ENCODE measurements around the gene ARHGAP15.

ARHGAP15 gene

DNA sequence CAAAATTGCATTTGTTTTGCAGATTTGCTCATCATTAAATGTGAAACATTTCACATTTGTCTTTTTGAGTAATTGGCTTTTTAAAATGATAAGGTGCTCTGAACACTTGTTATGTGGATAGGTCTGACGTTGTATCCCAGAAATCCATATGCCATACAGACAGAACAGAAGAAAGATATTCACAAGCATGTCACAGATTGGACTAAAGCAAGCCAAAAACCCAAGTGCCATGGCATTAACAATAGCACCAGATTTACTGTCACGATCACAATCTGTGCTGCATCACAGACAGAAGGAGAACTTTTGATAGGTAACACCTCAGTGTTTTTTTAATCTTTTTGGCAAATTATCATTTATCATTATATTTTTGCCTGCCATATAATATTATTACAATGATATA, 272.6 kb downstream of the ARHGAP15 start:
- DNase-seq, result no peak

DNA sequence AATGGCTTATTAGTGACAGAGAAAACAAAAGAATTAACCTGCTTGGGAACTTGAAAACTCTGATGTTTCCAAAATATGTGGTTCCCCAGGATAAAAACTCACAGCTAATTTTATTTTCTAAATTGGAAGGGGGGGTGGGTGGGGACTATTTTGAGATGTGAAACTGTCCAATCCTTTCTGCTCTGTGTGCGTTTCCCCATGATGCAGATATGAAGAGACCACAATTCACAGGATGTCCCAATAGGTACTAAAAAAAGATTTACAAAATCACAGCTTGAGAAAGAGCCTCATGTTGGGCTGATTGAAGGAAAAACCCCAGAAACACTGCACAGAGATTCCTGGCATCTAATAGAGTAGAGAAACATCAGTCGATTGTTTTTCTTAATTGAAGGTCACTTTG, 273.2 kb downstream of the ARHGAP15 start:
- no peak for DNase-seq

DNA sequence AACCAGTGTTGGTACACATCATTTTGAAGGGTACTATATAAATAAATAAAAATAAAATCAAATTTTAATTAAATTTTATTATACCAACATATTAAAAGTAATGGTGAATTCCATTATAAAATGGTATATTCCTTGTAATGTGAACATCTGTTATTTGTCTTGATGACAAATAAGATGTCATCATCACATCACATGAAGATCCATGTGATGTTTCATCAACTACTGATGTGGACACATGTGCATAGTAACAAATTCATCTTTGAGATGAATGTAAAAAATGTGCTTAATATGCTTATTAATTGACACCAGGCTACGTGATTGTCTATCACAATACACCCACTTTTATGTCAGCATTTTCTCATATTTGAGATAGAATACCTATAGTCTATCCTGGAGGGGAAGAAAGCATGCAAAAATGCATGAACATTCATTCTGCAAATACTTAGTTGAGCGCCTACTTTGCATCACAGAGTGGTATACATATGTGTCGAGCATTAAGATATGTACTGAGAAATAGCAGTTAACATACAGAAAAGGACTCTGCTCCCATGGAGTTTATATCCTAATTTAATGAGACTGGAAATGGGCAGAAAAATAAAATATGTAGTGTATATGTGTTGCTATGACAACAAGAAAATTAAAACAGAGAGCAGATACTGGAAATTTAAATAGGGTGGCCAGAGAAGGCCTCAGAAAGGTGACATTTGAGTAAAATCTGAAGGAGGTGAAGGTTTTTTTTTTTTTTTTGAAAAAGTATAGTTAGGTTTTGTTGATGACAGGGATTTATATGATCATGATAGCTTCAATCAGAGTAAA, 281.1 kb downstream of the ARHGAP15 start:
- no peak for DNase-seq

DNA sequence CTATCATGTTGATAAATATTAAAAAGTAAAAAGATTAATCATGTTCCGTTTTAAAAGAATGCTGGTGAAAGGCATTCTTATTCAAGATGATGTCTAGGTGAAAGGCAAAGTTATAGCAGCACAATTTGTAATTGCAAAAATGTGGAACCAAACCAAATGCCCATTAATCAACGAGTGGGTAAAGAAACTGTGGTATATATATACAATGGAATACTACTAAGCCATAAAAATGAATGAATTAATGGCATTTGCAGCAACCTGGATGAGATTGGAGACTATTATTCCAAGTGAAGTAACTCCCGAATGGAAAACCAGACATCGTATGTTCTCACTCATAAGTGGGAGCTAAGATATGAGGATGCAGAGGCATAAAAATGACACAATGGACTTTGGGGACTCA, 286.4 kb downstream of the ARHGAP15 start:
- DNase-seq, result no peak

DNA sequence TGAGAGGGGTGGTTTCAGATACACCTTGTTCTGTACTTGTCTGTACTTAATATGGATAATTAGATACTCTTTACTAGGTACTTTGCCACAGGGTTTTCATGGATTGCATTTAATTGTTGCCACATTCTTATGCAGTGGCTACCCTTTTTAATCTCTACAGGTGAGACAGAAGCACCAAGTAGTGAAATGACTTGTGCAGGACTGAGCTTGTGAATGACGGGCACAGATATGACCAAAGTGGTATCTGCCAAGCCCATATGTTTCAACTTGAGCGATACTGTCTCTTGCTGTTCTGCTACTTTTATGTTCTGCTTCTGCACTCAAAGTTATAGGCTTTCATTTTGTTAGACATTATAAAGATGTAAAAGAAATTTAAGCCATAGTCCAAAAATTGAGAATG, 288.2 kb downstream of the ARHGAP15 start:
- DNase-seq, result no peak

DNA sequence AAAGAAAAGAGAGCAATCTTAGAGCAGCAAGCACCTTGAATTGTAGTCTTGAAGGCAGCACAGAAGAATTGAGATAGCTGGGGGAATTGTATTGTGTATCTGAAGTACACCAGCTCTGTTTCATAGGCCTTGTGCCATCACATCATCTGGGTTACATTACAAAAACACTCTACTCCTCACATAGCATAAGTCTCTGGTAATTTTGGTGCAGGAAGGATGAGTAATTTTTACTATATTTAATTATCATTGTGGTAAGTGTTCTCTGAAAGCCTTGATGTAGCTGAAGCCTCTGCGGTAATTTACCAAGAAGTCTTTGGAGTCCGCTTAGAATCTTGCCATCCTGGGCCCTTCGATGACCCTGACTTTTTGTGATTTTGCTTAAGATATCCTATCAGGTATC, 291.1 kb downstream of the ARHGAP15 start:
- DNase-seq, result no peak

DNA sequence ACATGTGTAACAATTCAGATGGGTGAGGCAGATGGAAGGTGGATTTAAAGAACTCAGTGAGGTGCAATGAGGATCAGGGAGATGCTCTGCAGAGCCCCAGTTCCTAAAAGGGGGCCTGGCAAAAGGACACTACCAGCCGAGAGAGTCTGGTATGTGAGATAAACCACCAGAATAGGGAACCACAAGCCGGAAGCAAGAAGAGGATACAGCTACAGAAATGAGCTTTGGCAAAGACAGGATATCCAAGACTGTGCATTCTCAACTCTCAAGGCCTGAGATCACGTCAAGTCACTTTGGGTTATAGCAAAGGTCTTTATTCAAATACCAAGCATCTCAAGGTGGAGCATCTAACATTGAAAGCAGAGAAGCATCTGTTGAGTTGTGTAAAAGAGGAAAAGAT, 293.5 kb downstream of the ARHGAP15 start:
- DNase-seq, result no peak

DNA sequence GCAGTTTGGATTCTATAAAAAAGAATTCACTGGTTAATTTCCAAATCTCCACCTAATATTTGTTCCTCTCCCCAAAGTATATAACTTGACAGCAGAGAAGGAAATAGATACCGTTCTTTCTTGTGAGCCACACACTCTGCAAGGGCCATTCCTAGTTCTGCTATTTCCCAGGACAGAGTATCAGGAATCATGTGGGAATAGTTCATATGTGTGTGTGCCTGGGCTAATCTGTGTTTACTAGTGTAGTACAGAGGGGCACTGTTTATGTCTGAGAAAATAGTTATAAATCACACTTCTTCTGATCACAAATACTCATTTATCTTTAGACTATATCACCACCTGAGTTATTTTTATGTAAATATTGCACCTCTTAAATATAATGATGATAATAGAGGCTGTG, 296.7 kb downstream of the ARHGAP15 start:
- DNase-seq, result no peak

DNA sequence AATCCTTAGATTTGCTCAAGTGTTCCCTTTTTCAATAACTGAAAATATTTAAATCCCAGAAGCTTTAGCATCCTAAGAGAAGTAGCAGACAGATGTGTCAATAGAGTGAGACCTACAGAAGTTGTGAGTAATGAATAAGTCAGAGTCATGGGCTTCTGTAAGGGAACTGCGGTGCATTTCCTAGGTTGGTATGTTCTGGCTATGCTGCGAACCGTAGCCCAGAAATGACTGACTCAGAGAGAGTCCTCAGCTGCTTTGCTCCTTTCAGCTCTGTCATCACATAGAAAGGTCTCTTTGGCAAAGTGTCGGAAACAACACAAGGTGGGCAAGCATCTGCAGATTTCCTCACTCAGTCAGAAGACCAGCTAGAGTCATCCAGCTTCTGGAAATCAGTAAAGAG, 297.1 kb downstream of the ARHGAP15 start:
- DNase-seq, result no peak

DNA sequence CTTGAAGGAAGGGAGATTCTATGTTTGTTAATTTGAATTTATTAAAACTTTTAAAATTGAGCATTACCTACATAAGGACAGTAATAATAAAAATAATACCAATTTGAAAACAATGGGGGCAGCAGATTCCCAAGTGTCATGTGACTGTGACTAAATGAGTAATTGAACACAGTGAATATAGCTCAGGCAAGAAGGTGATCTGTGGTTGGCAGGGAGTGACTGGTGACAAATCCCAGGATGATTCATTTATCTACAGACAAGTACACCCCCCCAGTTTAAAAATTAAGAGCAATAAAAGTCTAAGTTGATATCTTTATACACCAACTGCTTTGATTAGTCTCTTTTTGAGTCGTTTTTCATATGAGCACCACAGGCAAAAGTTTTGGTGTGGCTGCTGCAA, 299.5 kb downstream of the ARHGAP15 start:
- no peak for DNase-seq

DNA sequence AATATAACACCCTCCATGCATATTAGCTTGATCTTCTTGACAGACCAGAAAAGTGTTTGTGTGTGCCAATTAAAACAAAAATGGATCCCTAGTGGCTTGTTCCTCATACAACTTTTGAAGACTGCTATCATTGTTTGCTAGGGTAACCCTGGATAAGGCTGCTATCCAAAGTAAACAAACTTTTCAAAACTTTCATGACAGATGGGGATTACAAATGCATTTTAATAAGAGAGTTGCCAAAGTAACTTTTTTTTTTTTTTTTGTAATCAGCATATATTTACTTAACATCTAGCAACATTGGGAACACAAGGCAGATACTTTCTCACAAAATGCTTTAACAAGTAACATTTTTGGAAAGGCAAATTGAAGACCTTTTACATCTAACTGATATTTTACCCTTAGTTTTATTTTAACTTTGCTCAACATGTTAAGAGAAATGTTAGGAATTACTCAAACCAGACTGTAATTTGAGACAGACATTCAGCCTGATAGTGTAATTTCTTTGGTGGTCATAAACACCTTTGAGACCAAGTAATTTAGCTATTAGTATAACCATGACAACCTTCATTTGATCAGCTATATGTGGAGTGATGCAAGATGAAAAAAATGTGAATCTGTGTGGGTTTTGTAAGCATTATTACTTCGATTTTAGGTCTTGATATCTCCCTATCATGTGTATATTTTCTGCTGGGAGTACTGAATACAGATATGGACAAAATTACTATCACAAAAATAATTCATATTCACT, 300.9 kb downstream of the ARHGAP15 start:
- no peak for DNase-seq

DNA sequence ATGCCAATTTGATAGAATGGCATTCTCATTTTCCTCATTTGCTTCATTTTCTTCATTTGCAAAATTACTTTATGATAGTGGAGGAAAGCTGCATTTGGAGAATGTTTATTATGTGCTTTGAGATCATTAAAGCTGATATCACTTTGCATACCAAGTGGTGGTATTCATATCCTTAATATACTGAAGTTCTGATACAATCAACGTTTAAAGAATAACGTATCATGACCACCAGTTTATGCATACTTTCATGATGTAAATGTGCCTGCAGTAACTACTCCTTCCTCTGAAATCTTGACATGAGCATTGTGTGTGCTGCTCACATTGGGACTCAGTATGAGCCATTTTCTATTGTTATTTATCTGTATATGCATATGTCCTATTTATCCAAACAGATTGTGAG, 302.1 kb downstream of the ARHGAP15 start:
- no peak for DNase-seq

DNA sequence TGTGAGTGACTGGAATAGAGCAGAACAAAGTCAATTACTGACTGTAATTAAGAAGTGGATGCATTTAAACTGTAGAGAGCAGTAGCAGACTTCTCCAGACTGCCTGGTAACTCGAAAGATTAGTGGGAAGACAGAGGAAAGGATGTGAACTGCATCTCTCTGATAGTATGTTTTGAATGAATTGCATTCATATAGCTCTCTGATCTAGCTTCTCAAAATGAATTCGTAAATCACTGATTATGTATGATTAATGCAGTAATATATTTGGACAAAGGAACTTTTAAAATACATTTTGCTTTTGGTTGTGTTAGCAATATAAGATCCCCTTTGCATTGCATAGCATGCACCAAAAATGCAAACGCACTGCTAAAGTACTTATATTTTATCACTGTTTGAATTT, 304.0 kb downstream of the ARHGAP15 start:
- no peak for DNase-seq

DNA sequence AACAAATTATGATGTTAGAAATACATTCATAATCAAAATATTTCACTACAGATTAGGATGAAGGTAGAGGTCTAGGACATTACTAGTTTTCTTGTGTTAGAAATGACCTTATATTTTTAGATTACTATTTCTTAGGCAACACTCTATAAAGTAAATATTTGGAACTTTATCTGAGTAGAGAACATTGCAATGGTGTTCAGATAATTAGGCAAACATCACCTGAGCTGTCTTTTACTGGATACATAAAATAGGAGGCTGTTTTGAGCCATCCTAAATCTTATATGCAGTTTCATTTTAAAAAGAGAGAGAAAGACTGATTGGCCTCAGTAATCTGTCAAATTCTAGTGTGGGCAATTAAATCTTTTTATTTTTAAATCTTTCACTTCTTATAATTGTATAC, 304.6 kb downstream of the ARHGAP15 start:
- DNase-seq, result no peak

DNA sequence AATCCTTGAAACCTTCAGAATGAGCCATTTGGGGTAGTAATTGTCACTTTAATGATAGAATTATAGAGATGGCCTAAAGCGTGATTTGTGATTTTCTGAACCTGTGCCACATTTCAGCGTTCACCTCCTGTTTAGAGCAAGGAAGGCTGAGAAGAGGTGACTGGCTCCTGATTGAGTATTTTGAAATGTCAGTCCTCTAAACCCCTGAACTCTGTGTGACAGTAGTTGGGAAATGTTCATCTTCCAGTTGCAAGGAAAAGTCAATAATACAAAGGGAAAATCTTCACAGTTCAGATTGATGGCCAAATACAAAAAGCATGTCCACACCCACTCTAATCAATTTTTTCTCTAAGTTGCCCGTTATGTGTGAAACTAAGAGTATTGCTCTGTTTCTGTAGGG, 305.2 kb downstream of the ARHGAP15 start:
- DNase-seq, result no peak

DNA sequence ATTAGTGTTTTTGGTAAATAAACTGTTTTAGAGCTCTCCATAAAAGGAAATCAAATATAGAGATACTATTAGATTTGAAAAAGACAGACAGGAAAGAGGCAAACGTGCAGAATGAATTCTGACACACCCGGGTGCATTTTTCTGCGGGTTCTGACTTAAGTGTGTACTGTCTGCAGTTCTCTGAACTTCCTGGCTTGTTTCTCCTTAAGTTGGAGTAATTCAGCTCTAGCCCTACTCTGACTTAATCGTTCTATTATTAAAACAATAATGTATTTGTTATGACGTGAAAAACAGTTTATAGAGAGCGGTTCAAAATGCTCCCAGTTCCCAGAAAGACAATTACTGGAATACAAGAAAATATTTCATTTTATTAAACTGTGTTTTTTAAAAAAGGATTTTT, 305.9 kb downstream of the ARHGAP15 start:
- DNase-seq, result no peak

DNA sequence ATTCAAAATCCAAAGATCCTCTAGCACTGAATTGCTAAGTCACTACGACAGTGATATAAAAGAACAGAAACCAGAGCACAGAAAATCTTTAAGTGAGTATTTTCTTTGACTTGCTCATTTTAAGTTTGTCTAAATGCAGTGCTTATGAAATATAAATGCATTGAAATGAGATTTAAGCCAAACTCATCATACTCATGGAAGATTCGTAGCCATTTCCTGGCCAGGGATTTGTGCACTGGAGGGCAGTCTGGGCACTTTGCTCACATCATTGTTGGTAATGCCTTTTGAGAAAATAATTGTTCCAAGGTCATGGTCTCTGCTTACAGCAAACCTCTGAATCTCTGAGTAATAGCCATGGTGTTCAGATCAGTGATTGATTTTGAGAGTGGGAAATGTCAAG, 307.7 kb downstream of the ARHGAP15 start:
- DNase-seq, result no peak

DNA sequence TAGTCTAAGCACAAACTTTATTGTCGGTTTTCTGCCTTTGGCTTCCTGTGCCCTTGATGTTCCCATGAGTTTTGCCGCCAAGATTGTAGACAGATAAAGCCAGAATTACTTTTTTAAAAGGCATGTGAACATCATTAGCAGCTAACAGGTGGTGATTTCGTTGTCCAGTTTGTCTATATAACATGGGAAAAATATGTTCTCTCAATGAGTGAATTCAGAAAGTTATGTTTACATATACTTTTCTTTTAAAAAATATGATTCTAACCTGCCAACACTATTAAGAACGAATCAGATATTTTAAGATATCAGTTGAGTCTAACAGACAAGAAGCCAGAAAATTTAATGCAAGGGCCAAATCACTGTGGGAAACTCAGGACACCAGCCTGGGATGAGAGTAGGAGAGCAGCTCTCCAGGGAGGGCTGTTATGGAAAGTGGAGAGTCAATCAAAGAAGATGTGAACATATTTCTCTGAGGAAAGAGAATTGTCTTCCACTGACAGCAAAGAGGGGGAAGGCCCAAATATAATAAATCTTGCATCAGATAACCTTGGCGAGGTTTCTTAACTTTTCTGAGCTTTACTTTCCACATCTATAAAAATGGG, 311.3 kb downstream of the ARHGAP15 start:
- no peak for DNase-seq

DNA sequence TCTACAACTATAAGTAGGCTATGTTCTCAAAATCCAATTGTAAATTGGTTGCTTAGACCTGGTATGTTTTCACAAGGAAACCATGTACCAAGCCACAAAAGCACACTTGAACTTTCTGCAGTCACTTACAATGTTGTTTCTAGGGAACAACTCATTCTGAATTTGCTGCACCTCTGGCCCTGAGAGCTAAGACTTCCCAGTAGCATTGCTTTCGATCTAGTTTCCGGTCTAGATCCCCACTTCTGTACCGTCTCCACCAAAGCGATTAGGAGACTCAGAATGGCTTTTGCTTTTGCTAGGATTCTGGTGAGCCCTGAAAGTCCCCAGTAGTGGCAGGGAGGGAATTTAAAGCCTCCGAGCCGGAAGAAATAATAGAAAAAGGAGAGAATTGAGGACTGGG, 313.0 kb downstream of the ARHGAP15 start:
- DNase-seq, result no peak

DNA sequence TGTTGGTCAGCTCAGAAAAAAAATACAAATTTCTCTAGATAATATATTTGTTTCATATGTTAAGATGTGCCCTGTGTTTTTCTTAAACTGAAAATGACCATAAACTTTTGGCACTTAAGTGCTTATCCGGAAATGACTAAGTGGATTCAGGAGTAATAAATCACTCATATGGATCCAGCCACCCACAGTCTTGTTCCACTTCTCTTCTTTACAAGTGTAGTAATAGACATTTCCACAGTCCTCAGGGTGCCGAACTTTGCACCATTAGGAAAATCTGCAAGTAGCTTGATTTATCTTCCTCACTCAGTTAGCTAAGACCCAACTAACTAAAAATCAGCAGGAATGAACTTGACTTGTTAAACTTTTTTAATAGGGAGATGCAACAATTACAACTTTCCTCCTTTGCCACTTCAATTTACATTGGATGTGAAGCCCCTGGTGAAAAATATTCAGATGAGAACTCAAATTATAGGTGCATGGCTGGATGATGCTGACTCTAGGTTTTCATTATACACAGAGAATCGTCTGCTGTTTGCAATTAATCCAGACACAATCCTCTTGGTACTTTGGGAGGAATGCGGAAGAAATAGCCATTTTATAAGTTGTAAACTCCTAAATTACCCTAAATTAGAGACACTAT, 322.5 kb downstream of the ARHGAP15 start:
- no peak for DNase-seq

DNA sequence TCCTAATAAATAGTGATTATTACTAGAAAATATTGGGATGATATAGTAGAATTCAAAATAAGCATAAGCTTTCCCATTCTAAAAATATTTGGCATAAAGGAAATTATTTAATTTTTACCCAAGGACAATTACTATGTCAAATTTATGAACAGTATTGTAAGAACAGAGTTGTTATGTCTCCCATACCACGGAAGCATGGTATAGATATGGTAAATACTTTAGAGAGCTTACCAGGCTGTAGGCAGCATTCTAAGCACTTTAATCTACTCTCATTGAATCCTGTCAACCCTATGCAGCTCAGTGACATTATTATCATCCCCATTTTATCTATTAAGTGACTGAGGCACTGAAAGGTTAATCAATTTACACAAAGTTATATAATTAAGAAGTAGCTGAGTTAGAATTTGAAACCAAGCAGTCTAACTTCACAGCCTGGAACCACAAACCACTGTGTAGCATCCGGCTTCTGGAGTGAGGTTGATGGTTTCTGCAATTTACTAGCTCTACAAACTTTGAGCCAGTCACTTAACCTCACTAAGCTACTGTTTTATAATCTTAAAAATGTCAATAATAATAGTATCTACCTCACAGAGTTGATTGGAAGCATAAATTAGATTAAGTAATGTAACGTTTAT, 323.7 kb downstream of the ARHGAP15 start:
- DNase-seq, result no peak

DNA sequence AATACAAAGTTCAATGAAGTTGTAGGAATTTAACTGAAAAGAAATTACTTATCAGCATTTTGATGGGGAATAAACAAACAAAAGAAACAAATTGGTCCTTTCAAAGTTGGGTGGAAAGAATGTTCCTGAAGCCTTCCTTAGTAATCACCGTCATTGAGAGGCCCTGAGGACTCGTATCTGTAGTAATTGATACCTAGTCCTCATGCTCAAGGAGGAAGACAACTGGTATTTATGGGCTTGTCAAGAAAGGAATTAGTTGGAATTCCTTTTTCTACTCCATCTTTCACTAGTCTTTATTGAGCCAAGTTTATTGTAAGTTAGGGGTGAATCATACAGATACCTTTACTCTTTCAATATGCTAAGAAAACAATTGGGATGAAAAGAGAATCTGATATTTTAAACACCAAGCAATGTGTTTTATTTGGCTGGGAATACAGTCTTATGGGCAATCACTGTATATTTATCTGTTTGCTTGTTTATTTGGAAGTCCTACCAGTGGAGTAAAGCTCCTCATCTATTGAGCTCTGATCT, 324.8 kb downstream of the ARHGAP15 start:
- DNase-seq, result no peak

Measured in right kidney (tissue), 1 donor.